Suprapubic skin (tissue), 4 donors: ENCODE data around the gene PCYT1A. TPM values are rescaled to one million over a fixed set of nuclear protein-coding genes. Genes with fewer than 3 reads are reported as not detected.
"Not testable (repeated sequence)": the region's sequence is repeated elsewhere in the genome, so short reads cannot be mapped to it uniquely, and the experiment has no call there.

Experiments
- DNase-seq, 2 donors: peaks; one replicate each; pipeline ENCODE4 v3.0.0-alpha.2; 2019; ENCODE audit warnings: low spot score in 2 of 2
- H3K27ac ChIP-seq: fragments of 200-600 bp; sonication (generic); one replicate; pipeline ENCODE4 v1.5.1; 2019
- H3K27me3 ChIP-seq: fragments of 200-600 bp; sonication (generic); one replicate; pipeline ENCODE4 v1.5.1; 2019
- H3K36me3 ChIP-seq: fragments of 200-600 bp; sonication (generic); one replicate; pipeline ENCODE4 v1.5.1; 2019
- H3K4me1 ChIP-seq: fragments of 200-600 bp; sonication (generic); one replicate; pipeline ENCODE4 v1.5.1; 2019
- H3K4me3 ChIP-seq: fragments of 200-600 bp; sonication (generic); one replicate; pipeline ENCODE4 v1.5.1; 2019; ENCODE audit warnings: mild to moderate bottlenecking
- H3K9me3 ChIP-seq: fragments of 200-600 bp; sonication (generic); one replicate; pipeline ENCODE4 v1.5.1; 2019
- EP300 ChIP-seq: sonication (generic); formaldehyde crosslinking; IDR thresholded peaks from one replicate; pipeline ENCODE4 v1.6.1; 2017; ENCODE audit warnings: antibody characterized with exemption
- POLR2A ChIP-seq, 2 donors: fragments of 450-650 bp; IDR thresholded peaks; one replicate each; pipeline ENCODE4 v1.6.1; 2017; ENCODE audit warnings: antibody characterized with exemption in 2 of 2, mild to moderate bottlenecking in 2 of 2, moderate library complexity in 2 of 2
- POLR2AphosphoS5 ChIP-seq, 3 donors: sonication (generic); formaldehyde crosslinking; IDR thresholded peaks; one replicate each; pipeline ENCODE4 v1.6.1; 2017; ENCODE audit warnings: antibody characterized with exemption in 3 of 3
- WGBS: methylation state at CpG from one replicate; pipeline ENCODE4 v1.1.5; 2018; 5-methylcytosine and 5-hydroxymethylcytosine counted together
- total RNA-seq, 4 donors: library from RNA; depleted of rRNA; stranded (reverse); fragments of >200 nt; gene quantifications; one replicate each; pipeline ENCODE4 v1.1.0, GENCODE V29; 2016
- TF ChIP-seq, protein P1 (sequence below), 2 donors: fragments of 200-600 bp in 1 of 2; fragments of 450-650 bp in 1 of 2; sonication (generic) in 1 of 2; IDR thresholded peaks; one replicate each; pipeline ENCODE4 v1.5.1; 2016 to 2019; ENCODE audit warnings: antibody characterized with exemption in 2 of 2, mild to moderate bottlenecking in 1 of 2, moderate library complexity in 1 of 2

PCYT1A gene
- total RNA-seq, 4 donors from 2014 or later, result 98.2 to 189 (median 141) TPM

DNA sequence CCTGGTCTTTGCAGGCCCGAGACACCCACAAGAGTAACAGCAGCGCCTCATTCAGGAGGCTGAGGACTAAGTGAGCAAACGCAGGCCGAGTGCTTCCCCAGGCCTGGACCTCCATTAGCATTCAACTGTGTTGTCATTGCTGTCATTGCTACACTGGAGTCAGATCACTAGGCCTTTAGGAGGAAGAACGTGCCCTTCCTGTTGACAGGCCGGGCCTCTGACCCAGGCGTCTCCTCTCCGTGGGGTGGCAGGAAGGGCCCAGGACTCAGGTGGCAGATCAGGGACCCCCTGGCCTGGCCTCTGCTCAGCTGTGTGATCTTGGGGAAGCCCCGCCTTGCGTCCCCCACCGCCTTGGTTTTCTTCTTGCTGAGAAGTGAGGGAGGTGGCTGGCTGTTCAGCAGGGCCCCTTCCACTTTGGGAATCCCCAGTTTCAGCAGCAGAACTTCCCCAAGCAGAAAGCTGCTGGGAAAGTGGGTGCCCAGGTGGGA is 95.4 kb downstream of the PCYT1A start:
- Histone ChIP-seq H3K36me3 (no peaks in the 10 kb centered on the region), H3K27me3 (no peaks in the 10 kb centered on the region), H3K9me3 (no peaks in the 10 kb centered on the region), H3K4me1 (peaks cover 30% of the 10 kb centered on the region), H3K27ac (peak overlapping the region; percentile 61), H3K4me3 (no peak overlapping the region)
- no peak for DNase-seq
- no peak for TF ChIP-seq POLR2AphosphoS5 (IDR thresholded peaks at IDR 0.05)
- no peak for TF ChIP-seq EP300
- TF ChIP-seq, protein P1, sequence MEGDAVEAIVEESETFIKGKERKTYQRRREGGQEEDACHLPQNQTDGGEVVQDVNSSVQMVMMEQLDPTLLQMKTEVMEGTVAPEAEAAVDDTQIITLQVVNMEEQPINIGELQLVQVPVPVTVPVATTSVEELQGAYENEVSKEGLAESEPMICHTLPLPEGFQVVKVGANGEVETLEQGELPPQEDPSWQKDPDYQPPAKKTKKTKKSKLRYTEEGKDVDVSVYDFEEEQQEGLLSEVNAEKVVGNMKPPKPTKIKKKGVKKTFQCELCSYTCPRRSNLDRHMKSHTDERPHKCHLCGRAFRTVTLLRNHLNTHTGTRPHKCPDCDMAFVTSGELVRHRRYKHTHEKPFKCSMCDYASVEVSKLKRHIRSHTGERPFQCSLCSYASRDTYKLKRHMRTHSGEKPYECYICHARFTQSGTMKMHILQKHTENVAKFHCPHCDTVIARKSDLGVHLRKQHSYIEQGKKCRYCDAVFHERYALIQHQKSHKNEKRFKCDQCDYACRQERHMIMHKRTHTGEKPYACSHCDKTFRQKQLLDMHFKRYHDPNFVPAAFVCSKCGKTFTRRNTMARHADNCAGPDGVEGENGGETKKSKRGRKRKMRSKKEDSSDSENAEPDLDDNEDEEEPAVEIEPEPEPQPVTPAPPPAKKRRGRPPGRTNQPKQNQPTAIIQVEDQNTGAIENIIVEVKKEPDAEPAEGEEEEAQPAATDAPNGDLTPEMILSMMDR (IDR thresholded peaks at IDR 0.05), result no peak
- TF ChIP-seq POLR2A (IDR thresholded peaks at IDR 0.05), result no peak
- 76% methylated on average over 4 of the region's 11 CpGs for WGBS

DNA sequence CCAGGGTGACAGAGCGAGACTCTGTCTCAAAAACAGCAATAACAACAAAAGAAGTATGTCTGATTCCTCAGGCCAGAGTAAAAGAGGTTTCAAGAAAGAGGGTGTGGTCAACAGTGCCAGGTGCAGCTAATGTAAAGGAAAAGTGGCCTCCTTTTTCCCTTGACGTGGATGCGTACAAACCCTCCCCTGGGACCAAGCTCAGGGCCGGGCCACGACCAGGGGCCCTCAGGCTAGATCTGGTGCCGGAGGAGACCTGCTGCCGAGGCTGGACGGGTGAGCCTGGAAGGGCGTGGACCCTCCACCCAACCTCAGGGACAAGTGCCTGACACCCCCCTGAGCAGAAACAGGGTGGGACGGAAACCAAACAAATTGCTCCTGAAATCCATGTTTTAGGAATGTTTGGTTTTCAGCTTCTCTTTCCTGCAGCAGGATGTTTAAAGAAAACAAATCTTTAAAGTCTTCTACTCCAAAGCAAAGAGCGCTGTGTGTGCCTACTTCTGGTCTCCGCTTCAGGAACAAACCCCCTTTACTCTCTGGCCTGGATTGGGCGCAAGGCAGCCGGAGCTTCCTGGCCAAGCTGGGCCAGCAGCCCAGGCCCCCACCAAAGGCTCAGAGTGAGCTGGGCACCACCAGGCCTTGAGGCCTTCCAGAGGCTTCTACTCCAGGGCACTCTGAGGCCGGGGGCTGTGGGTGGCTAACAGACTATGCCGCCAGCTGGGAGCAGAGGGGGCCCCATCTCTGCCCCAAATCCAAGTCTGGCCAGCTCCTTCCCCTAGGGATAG is 97.8 kb downstream of the PCYT1A start:
- no peak for DNase-seq
- Histone ChIP-seq H3K4me3 (no peak overlapping the region), H3K27me3 (no peaks in the 10 kb centered on the region), H3K4me1 (peaks cover 37% of the 10 kb centered on the region), H3K9me3 (no peaks in the 10 kb centered on the region), H3K36me3 (no peaks in the 10 kb centered on the region), H3K27ac (no peak overlapping the region)
- 82% methylated on average over 15 of the region's 16 CpGs for WGBS
- TF ChIP-seq EP300 (no peak), POLR2AphosphoS5 (IDR thresholded peaks at IDR 0.05) (no peak), POLR2A (IDR thresholded peaks at IDR 0.05) (no peak)
- TF ChIP-seq, protein P1 (IDR thresholded peaks at IDR 0.05), result no peak

DNA sequence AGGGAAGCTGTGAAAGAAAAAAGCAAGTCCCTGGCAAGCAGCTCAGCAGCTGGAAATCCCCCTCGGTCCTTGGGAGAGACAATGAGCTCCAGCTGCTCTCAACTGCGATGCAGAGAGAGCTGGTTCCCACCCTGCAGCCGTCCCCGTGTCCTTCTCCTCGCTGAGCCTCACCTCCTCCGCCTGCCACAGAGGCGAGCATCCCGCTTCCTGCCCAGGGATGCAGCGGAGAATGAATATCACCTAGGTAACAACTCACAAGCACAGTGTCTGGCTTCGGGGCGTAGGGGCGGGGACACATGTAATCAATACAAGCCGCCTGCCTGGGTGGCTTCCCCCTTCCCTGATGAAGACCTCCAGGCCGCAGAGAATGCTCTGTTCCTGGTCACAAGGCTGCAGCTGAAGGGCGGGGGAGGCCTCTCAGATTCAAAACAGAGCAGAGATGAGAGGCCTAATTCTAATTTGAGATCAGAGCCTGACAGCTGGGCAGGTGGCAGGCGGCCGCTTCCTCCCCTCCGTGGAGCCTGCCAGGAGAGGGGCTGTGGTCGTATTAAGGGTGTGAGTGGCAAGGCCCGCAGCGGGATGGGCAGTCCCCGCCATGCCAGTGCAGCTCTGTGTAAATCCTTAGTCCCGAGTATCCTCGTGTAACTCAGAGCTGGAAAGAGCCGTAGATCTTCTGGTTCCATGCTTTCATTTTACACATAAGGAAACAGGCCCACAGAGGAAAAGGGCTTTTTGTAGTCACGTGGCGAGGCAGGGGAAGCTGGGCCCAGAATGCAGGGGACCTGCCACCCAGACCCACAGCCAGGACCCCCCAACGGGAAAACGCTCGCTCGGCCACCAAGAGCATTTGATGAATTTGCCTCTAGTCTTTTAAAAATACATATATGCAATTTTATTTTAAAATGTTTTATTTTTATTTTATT is 100.6 kb downstream of the PCYT1A start:
- WGBS, result 42% methylated on average over 25 of the region's 31 CpGs
- no peak for TF ChIP-seq POLR2AphosphoS5 (IDR thresholded peaks at IDR 0.05)
- no peak for DNase-seq

DNA sequence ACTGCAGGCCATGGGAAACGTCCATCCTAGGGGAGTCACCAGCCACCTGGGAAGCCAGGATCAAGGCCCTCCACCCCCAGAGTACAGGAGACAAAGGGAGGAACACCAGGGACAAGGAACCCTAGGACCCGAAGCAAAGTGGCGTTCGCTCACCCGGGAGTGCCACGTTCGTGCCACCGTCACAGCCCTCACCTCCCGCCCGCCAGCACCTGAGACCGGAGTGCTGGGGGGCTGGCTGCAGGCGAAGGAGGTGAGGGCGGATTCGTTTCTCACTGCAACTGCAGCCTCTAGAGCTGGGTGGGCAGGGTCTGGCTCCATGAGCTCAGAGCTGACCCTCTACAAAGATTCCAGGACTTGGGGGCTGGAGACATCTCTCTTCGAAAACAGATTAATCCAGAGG is 102.6 kb downstream of the PCYT1A start:
- TF ChIP-seq, protein P1 (IDR thresholded peaks at IDR 0.05), result no peak
- TF ChIP-seq POLR2A (IDR thresholded peaks at IDR 0.05), result no peak
- no peak for TF ChIP-seq EP300
- Histone ChIP-seq H3K4me3 (no peak overlapping the region), H3K27me3 (no peaks in the 10 kb centered on the region), H3K9me3 (no peaks in the 10 kb centered on the region), H3K36me3 (no peaks in the 10 kb centered on the region), H3K4me1 (peaks cover 28% of the 10 kb centered on the region), H3K27ac (no peak overlapping the region)
- WGBS, result 93% methylated on average over 14 of the region's 15 CpGs
- DNase-seq, result no peak

More for the DNA sequence above, 100.6 kb downstream of the PCYT1A start:
- Histone ChIP-seq H3K4me1 (peaks cover 28% of the 10 kb centered on the region), H3K9me3 (no peaks in the 10 kb centered on the region), H3K4me3 (no peak overlapping the region), H3K36me3 (no peaks in the 10 kb centered on the region), H3K27ac (no peak overlapping the region), H3K27me3 (no peaks in the 10 kb centered on the region)

DNA sequence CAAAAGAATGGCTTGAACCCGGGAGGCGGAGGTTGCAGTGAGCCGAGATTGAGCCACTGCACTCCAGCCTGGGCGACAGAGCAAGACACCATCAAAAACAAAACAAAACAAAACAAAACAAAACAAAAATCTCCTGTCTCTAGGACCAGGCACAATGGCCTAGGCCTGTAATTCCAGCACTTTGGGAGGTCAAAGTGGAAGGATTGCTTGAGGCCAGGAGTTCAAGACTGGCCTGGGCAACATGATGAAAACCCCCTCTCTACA is 103.4 kb downstream of the PCYT1A start:
- DNase-seq, H3K27me3 ChIP-seq, H3K4me3 ChIP-seq, H3K36me3 ChIP-seq, H3K9me3 ChIP-seq, H3K27ac ChIP-seq: not testable (repeated sequence)
- H3K4me1 ChIP-seq, result peaks cover 29% of the 10 kb centered on the region
- WGBS, result 90% methylated on average over 4 of the region's 4 CpGs

DNA sequence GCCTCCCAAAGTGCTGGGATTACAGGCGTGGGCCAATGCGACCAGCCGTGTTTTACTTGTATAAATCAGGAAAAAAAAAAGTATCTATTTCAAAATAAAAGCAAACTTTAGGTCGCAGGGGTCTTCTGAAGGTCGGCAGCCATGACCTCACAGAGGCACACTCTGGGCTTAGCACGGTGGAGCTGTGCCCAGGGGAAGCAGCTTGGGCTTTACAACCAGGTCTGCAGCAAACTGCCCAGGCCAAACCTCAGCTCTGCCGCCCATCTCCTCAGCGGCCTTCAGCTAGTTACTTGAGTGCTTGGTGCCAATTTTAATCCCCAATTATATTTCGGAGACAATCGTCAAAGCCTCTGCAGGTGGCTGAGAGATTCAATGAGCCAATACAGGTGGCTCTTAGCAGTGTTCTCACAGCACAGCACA is 106.4 kb downstream of the PCYT1A start:
- Histone ChIP-seq H3K9me3 (no peaks in the 10 kb centered on the region), H3K27ac (no peak overlapping the region), H3K4me3 (no peak overlapping the region), H3K27me3 (no peaks in the 10 kb centered on the region), H3K36me3 (no peaks in the 10 kb centered on the region), H3K4me1 (peaks cover 32% of the 10 kb centered on the region)
- DNase-seq, result no peak
- TF ChIP-seq POLR2A (IDR thresholded peaks at IDR 0.05) (no peak), EP300 (no peak)
- TF ChIP-seq, protein P1 (IDR thresholded peaks at IDR 0.05), result no peak
- 72% methylated on average over 10 of the region's 10 CpGs for WGBS
